SH-SY5Y (cell line): ENCODE results near the gene CCDC40.

Source experiments
- GATA2 ChIP-seq: IDR thresholded peaks from 2 replicates; pipeline ENCODE4 v1.6.1; 2011; ENCODE audit warnings: mild to moderate bottlenecking, low read depth, low read length
- GATA3 ChIP-seq: IDR thresholded peaks from 2 replicates; pipeline ENCODE4 v1.6.1; 2011; ENCODE audit warnings: low read depth, mild to moderate bottlenecking, low read length, moderate library complexity

Gene CCDC40

DNA sequence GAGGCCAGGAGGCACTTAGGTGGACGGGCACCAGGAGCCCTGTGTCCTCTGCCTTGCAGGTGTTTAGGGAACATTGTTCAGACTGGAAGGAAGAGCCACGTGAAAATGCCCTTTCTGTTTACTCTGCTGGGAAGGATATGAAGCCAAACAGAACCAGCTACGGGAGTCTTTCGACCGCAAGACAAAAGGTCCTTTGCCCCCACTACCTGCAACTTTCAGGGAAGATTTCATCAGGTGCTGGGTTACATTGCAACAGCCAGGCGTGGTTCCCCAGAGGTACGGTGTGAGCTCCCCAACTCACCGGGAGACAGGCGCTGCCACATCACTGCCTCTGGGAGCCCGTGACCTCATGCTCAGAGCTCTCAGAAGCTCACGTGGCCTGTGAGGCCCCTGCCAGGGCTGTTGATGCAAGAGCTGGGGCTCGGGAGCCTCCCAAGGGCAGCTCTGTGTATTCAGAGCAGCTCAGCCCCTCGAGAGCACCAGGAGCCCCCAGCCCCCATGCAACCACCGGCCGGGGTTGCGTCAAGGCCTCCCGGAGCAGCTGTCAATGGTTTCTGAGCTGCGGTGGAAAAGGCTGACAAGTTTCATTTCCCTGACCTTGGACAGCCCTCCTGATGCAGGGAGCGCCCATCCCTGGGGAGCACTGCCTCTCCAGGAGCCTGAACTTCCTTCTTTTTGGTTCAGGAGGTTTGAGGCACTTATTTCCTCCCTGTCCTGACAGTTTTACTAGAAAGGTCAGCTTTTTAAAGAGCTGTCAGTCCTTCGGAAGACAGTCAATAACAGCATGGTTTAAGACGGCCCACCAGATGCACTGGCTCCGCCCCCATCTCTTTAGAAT, 42.8 kb upstream of the CCDC40 start:
- TF ChIP-seq GATA3 = no peak
- TF ChIP-seq GATA2 = no peak

DNA sequence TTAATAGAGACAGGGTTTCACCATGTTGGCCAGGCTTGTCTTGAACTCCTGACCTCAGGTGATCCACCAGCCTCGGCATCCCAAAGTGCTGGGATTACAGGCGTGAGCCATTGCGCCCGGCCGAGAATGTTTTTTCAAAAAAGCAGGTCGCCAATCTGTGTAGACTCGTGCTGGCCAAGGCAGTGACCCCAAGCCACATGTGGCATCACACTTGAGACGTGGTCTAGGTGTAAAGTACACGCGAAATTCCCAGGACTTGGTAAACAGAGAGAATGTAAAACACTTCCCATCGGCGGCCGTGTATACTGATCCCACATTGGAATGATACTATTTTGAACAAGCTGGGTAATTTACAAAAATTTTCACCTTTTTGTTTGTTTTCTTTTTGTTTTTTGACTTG, 41.8 kb upstream of the CCDC40 start:
- TF ChIP-seq GATA2 (no peak), GATA3 (no peak)

GRCh38 chr17:79995696-79996095, 40.7 kb upstream of the CCDC40 start:
- TF ChIP-seq GATA3 (no peak), GATA2 (no peak)

DNA sequence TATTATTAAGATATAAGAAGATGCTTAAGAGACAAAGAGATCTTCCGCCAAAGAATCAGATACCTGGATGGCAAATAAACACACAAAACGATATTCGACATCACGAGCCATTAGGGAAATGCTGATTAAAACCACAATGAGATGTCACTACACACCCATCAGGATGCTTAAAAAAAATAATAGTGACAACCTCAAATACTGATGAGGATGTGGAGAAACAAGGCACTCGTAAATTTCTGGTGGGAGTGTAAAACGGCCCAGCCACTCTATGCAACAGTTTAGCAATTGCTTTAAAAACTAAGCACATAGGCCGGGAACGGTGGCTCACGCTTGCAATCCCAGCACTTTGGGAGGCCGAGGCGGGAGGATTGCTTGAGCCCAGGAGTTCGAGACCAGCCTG, 40.2 kb upstream of the CCDC40 start:
- no peak for TF ChIP-seq GATA3
- no peak for TF ChIP-seq GATA2

DNA sequence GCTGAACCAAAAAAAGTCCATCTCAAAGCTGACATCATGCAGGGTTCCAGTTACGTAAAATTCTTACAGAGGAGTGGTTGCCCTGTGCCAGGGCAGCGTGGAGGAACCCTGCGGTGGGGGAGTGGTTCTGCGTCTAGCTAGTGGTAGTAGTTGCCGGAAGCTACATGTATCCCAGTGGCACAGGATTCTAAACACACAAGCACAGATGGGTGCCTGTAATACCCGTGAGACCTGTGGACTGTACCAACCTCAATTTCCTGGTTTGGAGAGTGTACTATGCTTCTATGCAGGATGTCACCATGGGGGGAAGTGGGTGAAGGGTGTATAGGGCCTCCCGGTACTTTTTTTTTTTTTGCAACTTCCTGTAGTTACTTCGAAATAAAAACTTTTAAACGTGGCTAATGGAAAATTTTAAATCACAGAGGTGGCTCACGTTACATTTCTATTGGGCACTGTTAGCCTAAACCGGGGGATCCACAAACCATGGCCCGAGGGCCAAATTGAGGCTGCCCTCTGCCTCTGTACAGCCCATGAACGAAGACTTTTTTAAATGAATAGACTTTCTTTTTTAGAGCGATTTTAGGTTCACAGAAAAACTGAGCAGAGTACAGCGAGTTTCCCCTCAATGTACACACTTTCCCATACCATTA, 39.3 kb upstream of the CCDC40 start:
- TF ChIP-seq GATA2 (no peak), GATA3 (no peak)

DNA sequence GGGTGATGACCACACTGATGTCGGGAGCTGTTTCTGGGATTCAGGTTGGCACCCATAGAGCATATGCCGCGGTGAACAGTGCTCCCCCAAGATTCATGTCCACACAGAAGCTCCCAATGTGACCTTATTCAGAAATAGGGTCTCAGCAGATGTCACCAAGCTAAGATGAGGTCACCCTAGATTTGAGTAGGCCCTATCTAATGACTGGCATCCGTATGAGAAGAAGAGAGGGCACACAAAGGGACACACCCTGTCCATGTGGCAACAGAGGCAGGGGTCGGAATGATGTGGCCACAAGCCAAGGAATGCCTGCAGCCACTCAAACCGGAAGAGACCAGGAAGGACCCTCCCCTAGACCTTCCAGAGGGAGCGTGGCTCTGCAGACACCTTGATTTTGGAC, 36.3 kb upstream of the CCDC40 start:
- no peak for TF ChIP-seq GATA2
- TF ChIP-seq GATA3 = no peak

GRCh38 chr17:80000981-80001775, 35.3 kb upstream of the CCDC40 start:
- TF ChIP-seq GATA2 (no peak), GATA3 (no peak)

DNA sequence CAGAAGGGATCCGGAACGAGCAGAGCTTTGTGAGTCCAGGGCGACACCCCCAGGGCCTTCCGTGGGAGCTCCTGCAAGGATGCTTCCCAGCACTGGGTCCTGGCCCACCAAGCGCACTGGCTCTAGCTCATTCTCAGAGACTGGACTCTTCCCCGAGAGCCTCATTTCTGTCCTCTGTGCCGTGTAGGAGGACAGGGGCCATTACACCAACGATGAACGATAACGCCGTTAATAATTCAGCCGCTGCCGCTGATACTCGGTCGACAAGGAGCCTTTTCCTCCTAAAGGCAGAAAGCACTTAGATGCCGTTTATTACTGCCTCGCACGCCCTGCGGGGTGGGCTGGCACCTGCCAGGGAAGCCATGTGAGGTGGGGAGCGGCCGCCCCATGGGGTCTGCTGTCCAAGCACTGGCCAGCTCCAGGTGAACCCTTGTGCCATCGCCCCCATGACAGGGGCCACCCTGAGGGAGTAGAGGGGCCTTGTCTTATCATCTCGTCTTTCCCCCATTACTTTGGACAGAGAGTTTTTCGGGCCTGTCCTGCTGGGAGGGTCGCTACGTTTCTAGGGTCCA, 34.3 kb upstream of the CCDC40 start:
- TF ChIP-seq GATA2 = no peak
- no peak for TF ChIP-seq GATA3

DNA sequence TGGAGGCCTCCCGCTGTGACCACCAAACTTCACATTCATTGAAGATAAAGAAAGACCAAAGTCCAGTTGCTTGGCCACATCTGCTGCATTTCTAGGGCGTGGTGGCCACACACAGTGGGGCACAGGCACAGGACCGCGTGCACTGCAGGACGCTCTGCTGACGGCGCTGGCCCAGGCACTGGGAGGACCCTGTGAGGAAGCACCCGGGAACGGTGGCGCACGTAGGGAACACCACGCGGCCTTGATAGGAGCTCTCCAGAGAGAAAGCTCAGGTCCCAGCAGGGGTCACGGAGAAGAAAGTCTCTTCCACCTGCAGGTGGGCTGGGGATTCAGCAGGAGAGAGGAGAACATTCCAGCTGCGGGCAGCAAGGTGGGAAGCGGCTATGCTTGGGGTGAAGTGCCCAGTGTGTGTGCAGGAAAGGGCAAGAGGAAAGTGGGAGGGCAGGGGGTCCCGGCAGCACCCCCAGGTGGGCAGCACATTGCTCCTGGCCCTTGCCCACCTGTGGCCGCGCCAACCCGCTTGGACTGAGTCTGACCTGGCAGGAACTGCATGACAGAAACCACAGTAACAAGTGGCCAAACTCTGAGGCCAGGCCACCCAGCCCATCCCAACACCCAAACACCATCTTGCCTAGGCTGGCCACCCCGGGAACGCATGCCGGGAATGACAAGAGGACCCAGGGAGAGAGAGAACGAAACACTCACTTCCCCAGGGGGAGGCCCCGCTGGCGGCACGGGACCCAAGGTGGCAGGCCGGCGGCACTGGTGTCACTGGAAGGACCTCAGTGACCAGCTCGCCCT, 33.6 kb upstream of the CCDC40 start:
- TF ChIP-seq GATA2 = no peak
- TF ChIP-seq GATA3 = no peak

DNA sequence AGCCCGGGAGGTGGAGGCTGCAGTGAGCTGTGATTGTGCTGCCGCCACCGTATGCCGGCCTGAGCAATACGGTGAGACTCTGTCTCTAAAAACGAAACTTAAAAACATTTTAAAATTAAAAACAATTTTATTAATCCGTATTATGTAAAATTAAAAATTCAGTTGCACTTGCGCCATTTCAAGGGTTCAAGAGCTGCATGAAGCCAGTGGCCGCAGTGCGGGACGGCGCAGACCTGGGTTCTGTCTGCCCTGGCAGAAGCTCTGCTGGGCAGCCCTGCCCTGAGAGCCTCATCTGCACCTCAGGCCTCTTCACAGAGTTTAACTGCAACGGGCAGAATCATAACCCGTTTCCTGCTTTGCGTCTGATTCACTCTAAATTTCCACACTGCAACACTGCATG, 32.5 kb upstream of the CCDC40 start:
- TF ChIP-seq GATA3 (no peak), GATA2 (no peak)

DNA sequence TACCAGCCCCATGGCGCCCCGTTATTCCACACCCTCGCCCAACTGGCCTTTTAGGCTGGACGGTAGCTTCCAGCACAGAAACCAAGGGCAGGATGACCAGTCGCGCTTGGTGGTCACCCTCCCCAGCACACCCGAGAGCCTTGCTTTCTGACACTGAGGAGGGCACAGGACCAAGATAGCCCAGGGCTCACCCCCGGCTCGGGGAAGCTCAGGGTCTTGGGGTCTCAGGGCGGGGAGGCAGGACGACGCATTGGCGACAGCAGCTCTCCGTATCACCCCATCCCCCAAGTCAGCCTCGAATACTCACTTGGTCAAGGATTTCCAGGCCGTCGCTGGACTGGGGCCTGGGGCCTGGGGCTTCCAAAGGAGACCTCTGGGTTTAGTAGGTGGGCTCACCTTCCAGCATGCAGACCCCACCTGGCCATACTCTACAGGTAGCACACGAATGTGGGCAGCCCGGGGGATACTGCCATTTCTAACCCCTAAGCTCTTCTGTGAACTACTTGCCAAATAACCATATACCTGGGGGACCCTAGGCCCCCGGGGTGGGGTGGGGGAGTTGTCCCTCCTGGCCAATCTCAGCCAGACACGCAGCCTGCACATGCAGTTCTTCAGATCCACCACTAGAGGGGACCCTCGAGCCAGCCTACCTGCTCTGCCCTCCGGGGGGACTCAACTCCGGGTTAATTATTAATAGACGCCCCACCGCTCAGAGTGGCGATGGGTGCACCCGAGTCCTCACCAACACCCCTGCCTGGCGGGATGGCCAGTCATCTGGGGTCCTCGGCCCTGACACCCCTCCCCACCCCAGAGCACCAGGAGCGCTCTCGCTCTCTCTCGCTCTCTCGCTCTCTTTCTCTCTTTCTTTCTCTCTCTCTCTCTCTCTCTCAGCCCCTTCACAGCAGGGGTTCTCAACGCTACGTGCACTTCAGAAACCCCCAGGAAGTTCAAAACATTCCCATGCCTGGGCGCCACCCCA, 30.8 kb upstream of the CCDC40 start:
- TF ChIP-seq GATA2 = no peak
- TF ChIP-seq GATA3 = no peak

GRCh38 chr17:80006339-80006720, 30.1 kb upstream of the CCDC40 start:
- no peak for TF ChIP-seq GATA2
- TF ChIP-seq GATA3 = no peak
